Pulmonary artery endothelial cell (primary cell): ENCODE measurements around the gene TMEM114. TPM values are rescaled to one million over a fixed set of nuclear protein-coding genes. Genes with fewer than 3 reads are reported as not detected.

ENCODE experiments used
- DNase-seq: peaks from one replicate; pipeline ENCODE4 v3.0.0-alpha.2; 2011; ENCODE audit warnings: low read depth, low spot score
- total RNA-seq: library from RNA; depleted of rRNA; stranded (reverse); fragments of >200 nt; gene quantifications from 2 replicates; pipeline ENCODE4 v1.2.3, GENCODE V29; 2014

The TMEM114 gene
- total RNA-seq, 1 donor from 2014 or later, result not detected

DNA sequence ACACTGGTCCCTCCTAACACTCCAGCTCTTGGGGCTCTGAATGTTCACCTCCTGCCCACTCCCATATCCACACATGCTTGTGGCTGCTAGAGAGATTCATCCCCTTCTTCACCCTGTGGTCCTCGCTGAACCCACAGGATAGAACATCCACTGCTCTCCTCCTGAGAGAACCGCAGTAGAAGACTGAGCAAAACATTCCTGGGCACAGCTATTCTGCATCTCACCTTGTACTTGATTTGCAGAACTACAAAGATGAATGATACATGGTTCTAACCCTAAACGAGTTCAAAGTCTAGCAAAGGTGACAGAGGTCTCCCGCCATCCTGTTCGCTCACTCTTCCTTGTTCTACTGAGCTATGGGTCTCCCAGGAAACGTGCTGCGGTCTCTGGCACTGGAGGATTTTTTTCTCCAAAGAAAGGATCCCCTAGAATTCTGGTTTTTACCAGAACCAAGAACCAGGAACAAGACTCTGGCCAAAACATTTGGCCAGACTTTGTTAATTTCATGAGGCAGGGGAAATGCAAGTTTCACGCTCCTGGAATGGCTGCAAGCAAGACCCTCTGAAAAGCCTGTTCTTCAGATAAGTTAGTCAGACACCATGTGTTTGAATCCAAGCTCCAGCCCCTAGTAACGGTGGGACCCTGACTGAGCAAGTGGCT, 39.5 kb downstream of the TMEM114 start:
- DNase-seq, result no peak

DNA sequence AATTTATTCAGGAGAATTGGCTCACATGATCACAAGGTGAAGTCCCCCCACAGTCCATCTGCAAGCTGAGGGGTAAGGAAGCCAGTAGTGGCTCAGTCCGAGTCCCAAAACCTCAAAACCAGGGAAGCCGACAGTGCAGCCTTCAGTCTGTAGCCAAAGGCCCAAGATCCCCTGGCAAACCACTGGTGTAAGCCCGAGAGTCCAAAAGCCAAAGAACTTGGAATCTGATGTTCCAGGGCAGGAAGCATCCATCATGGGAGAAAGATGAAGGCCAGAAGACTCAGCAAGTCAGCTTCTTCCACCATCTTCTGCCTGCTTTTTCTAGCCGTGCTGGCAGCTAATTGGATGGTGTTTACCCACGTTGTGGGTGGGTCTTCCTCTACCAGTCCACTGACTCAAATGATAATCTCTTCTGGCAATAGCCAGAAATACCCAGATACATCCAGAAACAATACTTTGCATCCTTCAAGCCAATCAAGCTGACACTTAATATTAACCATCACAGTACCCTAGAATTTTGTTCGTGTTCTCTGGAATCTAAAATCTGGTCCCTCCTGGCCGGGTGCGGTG, 40.4 kb downstream of the TMEM114 start:
- no peak for DNase-seq

DNA sequence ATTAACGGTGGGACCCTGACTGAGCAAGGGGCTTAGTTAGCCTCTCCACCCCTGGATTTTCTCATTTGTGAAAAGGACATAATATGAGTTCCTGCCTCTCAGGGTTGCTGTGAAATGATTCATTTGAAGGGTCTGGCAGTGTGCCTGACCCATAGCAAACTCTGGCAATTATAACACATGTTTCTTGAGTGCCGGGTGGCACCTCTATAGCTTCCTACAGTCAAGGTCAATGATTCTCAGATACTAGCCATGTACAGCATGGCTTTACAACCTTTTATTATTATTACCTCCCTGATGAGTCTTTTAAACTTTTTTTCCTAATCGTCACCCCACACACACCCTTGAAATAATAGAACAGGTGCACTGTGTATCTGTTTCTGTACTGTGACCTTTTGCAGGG, 42.1 kb downstream of the TMEM114 start:
- DNase-seq, result no peak

DNA sequence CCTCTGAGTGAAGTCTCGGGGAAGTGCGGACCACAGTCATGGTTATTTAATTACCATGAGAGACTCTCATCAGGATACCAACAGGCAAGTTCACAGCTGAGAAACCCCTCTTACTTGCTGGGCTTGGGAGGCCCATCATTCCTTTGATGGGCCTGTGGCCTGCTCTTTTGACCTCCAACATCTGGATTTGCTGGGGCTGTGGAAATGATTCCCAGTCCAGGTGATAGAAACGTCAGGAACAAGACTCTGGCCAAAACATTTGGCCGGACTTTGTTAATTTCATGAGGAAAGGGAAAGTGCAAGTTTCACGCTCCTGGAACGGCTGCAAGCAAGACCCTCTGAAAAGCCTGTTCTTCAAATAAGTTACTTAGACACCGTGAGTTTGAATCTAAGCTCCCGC, 42.5 kb downstream of the TMEM114 start:
- no peak for DNase-seq

DNA sequence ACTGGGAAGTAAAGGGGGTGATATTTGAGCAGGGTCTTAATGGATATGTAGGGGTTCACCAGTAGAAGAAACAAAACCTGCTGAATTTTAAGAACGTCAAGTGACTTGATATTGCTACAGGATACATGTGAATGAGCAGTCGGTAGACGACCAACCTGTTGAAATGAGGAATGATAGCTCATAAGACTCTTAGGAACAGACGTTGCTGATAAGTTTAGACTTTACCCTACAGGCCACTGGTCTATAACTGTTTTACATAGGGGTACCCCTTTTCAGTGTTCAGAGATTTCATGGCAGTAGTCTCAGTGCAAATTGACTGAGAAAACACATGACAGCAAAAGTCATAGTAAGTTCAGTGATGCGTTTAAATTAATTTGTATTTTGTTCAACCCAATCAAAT, 45.9 kb downstream of the TMEM114 start:
- DNase-seq, result no peak

DNA sequence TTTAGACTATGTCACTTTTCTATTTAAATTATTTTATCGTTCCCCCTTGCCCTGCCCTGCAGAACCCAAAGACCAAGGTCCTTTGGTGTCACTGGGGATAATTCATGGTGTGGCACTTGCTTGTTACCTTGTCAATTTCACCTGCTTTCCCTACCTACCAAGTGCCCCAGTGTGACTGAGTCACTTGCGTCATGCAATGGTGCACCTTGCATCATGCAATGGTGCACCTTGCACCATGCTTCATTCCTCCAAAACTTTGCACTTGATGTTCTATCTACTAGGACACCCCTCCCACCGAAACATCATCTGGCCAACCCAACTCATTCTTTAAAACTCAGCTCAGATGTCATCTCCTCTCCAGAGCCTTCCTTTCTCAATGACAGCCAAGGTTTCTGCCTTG, 47.1 kb downstream of the TMEM114 start:
- no peak for DNase-seq

DNA sequence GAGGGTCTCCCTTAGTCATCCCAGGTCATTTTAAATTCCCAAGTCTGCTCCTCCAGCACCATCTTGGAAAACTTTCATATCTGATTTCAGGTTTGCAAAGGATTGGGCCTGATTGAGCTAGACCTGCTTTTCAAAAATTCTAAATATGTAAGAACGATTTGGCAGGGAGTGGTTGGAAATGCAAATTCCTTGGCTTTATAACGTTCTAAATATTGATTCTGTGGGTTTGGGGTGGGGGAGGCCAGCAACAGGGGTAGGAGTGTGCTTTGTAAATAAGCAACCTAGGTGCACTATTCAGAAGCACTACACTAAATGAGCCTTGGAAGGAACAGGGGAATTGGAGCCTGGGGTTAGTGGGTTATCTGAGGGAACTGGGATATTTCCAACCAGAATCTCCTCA, 47.9 kb downstream of the TMEM114 start:
- no peak for DNase-seq

DNA sequence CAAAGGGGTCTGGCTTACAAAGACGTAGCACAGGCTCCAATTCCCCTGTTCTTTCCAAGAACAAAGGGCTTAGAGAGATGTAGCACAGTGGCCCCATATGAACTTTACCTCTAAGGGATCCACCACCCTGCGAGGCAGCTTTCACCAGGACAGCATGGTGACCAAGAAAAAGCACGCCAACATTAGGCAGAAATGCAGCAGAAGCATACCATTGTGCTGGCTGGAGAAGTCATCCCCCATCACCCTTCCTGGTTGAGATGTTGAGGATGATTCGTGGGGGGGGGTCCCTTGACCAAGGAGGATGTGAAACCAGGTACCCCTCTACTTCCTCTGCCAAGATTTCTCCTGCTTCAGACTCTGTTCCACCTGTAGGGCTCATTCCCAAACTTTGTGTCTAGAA, 48.4 kb downstream of the TMEM114 start:
- no peak for DNase-seq

DNA sequence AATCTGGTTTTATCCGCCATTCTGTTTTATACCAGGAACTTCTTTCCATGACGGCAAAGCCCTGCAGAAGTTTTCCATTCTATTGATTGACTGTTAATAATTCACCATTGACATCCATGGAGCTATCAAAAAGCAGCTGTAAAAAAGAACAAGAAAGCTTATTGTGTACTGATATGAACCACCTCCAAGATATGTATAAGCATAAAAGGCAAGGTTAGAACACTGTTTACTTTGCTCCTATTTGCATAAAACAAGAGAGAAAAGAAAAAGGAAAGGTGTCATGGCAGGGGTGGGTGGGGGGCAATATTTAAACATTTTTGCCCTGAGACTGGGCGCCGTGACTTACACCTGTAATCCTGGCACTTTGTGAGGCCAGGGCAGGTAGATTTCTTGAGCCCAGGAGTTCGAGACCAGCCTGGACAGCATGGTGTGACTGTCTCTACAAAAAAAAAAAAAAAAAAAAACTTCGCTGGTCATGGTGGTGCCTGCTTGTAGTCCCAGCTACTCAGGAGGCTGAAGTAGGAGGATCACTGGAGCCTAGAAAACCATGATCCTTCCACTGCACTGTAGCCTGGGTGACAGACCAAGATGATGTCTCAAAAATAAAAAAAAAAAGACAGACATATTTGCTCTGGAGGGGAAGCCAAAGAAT, 52.5 kb downstream of the TMEM114 start:
- no peak for DNase-seq

DNA sequence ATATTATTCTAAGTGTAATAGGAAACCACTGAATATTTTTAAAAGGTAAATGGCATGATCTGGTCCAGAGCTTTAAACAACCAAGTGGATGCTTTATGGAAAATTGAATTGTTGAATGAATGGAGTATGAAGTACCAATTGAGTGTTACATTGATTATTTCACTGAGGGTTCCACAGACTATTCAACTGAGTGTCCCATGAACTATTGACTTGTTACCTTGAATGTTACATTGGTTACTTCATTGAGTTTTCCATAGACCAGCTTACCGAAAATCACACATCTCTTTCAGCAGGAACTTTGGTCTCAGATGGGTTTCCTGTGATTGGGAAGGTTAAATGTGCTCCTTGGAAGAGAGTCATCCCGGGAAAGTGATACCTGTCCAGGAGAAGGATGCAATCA, 56.8 kb downstream of the TMEM114 start:
- DNase-seq, result no peak

DNA sequence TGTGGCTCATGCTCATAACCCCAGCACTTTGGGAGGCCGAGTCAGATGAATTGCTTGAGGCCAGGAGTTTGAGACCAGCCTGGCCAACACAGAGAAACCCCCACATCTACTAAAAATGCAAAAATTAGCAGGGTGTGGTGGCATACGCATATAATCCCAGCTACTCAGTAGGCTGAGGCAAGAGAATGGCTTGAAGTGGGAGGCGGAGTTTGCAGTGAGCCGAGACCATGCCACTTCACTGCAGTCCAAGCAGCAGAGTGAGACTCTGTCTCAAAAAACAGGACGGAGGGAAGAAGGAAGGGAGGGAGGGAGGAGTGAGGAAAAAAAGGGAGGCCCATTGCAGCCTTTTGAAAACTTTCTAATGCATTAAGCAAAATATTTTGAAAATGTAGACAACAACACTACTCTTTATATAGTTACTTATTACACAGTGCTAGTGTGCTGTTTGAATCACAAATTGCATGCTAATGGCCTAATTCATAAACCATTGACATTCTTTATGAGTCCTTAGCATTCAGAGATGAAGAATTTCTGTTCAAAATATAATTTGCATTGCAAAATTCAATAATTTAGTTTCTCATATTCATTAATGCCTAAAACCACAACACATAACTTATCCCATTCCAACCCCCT, 59.4 kb downstream of the TMEM114 start:
- no peak for DNase-seq

DNA sequence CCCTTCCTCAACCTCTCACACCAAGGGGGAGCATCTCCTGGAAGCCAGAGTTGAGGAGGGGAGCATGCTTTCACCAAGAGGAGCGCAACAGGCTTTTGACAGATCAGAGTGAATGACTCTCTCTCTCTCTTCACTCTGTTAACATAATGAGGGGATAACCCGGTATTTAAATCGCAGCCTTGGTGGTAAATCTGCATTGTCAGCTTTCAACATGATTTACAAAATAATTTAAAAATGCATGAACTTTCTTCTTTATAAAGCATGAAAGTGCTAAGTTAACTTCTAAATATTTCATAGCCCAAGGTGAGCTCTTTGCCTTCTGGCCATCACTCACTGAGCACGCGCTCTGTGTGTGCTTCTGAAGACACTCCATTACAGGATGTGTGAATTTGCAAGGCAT, 61.8 kb downstream of the TMEM114 start:
- DNase-seq, result no peak

DNA sequence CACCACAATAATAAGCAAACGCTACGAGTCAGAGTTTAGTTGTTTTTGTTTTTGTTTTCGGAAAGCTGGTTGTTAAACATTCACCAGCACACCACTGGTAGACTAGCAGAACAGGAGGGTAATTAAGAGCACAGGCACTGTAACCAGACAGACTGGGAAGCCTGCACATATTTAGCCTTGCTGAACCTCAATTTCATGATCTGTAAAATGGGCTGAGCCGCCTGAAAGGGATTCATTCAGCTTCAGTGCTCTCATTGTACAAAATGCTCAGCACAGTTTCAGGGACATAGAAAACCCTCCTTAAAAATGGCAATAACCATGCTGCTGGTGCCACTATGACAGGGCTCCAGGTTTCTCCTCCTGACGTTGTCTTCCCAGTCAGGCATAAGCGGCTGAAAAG, 66.4 kb downstream of the TMEM114 start:
- DNase-seq, result no peak

DNA sequence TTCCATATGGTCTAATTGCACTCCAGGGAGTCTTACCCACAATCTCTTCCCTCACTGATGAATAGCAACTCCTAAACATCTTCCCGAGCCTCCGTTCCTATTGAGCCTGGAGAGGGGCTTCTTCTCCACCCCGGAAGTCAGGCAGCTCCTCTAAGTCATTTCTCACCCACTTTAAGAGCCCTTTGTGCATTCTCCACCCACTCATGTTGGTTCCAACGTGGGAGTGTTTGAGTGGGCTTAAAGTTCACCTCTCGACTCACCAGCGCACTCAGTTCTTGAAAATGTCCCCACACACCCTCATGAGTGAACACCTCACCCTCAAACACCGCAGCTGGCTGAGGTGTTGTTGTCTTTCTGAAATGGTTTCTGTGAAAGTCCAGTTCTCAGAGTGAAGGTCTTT, 67.6 kb downstream of the TMEM114 start:
- no peak for DNase-seq

DNA sequence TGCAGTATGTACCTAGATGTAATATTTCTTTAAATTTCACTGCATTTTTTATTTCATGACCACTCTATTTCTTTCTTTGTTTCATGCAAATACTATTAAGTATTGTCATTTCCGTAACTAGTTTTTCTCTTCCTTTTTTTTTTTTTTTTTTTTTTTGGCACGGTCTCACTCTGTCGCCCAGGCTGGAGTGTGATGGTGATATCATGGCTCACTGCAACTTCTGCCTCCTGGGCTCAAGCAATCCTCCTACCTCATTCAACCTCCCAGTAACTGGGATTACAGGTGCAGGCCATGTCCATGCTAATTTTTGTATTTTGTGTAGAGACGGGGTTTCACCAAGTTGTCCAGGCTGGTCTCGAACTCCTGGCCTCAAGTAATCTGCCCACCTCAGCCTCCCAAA, 70.7 kb downstream of the TMEM114 start:
- DNase-seq, result no peak

Other genes with a start within 250 kb of the TMEM114 start
- 21.8 and 28.1 TPM in 2 replicates for gene METTL22, start 31.2 kb upstream of the TMEM114 start, total RNA-seq
- gene ABAT, start 84.1 kb upstream of the TMEM114 start, total RNA-seq, result 1.3 and 2.6 TPM in 2 replicates
- 6.5 and 6.7 TPM in 2 replicates for gene TMEM186, start 207.1 kb upstream of the TMEM114 start, total RNA-seq
- gene PMM2, start 207.3 kb upstream of the TMEM114 start, total RNA-seq, result 21.6 and 31.1 TPM in 2 replicates